Muscle layer of colon (tissue), 2 donors: ENCODE results near the gene KANK4.

Experiments
- H3K27ac ChIP-seq: one replicate; pipeline ENCODE4 v1.7.0; 2013; ENCODE audit warnings: low read depth, mild to moderate bottlenecking, low read length, moderate library complexity
- H3K27me3 ChIP-seq, 2 donors: one replicate each; pipeline ENCODE4 v1.7.0; 2013; ENCODE audit warnings: low read length in 2 of 2, mild to moderate bottlenecking in 2 of 2; ENCODE audit not compliant: insufficient read depth in 2 of 2, control insufficient read depth in 1 of 2
- H3K36me3 ChIP-seq: one replicate; pipeline ENCODE4 v1.7.0; 2013; ENCODE audit warnings: mild to moderate bottlenecking, low read length; ENCODE audit not compliant: insufficient read depth
- H3K4me1 ChIP-seq: one replicate; pipeline ENCODE4 v1.7.0; 2013; ENCODE audit warnings: mild to moderate bottlenecking, low read length; ENCODE audit not compliant: insufficient read depth
- H3K4me3 ChIP-seq, 2 donors: one replicate each; pipeline ENCODE4 v1.7.0; 2013; ENCODE audit warnings: low read length in 2 of 2, low read depth in 1 of 2, mild to moderate bottlenecking in 1 of 2, moderate library complexity in 1 of 2
- H3K9ac ChIP-seq: one replicate; pipeline ENCODE4 v1.7.0; 2013; ENCODE audit warnings: low read length
- H3K9me3 ChIP-seq: one replicate; pipeline ENCODE4 v1.7.0; 2013; ENCODE audit warnings: mild to moderate bottlenecking, low read length
- donor health status: abdominal sarcoma.
- donor health status: Adenocarcinoma of cecum.

KANK4 gene

DNA sequence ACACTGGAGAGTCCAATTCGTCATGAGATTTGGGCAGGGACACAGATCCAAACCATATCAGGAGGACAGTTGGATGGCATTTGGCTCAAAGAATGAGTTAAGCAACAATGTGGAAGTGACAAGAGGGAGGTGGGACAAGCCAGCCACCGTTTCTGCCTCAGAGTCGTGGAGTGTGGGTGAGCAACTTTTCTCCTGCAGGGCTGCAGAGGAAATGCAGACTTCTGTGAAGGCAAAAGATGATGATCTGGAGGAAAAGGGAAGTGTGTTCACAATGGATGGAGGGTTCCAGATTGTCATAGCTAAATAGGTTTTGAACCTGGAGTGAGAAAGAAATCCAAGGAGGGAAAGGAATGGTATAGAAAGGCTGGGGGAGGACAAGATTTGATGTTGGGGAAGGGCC lies 16.4 kb upstream of the KANK4 start:
- no peak overlapping the region for H3K27ac ChIP-seq
- no peaks in the 10 kb centered on the region for H3K9me3 ChIP-seq
- no peaks in the 10 kb centered on the region for H3K36me3 ChIP-seq
- H3K4me1 ChIP-seq = no peaks in the 10 kb centered on the region
- H3K27me3 ChIP-seq = no peaks in the 10 kb centered on the region
- no peak overlapping the region for H3K9ac ChIP-seq
- no peak overlapping the region for H3K4me3 ChIP-seq

DNA sequence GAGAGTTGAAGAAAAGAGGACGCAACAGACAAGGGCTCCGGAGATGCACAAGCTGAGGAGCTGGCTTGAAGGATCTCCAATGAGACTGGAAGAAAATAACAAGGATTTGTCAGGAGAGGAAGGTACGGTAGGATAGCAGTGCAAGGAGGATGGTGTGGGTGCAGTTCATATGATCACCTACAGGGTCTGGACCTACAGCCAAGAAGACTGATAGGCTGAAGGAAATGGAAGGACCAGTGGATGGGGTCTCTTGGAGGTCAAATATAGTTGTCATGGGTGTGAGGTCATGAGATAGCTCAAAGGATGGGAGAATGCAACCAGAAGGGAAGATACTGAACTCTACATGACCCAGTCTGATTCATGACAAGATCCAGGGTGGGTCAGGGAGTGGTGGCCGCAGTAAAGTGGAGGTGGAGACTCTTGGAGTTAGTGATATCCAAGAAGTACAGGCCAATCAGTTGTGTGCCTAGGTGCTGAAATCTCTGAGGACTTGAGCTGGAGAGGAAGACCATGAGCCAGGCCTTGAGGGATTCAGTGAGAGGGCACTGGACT lies 15.3 kb upstream of the KANK4 start:
- Histone ChIP-seq H3K9me3 (no peaks in the 10 kb centered on the region), H3K27me3 (no peaks in the 10 kb centered on the region), H3K36me3 (no peaks in the 10 kb centered on the region), H3K9ac (no peak overlapping the region), H3K27ac (no peak overlapping the region), H3K4me3 (no peak overlapping the region), H3K4me1 (no peaks in the 10 kb centered on the region)

DNA sequence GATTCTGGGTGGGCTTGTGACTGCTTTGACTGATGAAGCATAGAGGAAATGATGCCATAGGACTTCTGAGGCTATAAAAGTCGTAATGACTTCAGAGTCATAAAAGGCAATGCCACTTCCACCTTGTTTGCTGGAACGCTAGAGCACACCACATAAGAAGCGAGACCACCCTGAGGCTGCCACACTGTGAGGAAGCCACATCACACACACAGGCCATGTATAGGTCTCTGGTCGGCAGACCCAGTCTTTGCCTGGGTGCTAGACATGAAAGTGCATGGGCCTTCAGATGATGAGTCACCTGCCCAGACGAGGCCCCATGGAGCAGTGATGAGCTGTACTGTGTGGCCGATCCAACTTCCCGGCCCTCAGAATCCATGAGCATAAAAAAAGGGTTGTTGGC lies 14.2 kb upstream of the KANK4 start:
- no peaks in the 10 kb centered on the region for H3K27me3 ChIP-seq
- H3K9ac ChIP-seq = no peak overlapping the region
- H3K36me3 ChIP-seq = no peaks in the 10 kb centered on the region
- H3K4me3 ChIP-seq = no peak overlapping the region
- H3K27ac ChIP-seq = no peak overlapping the region
- H3K4me1 ChIP-seq = no peaks in the 10 kb centered on the region
- H3K9me3 ChIP-seq = no peaks in the 10 kb centered on the region

DNA sequence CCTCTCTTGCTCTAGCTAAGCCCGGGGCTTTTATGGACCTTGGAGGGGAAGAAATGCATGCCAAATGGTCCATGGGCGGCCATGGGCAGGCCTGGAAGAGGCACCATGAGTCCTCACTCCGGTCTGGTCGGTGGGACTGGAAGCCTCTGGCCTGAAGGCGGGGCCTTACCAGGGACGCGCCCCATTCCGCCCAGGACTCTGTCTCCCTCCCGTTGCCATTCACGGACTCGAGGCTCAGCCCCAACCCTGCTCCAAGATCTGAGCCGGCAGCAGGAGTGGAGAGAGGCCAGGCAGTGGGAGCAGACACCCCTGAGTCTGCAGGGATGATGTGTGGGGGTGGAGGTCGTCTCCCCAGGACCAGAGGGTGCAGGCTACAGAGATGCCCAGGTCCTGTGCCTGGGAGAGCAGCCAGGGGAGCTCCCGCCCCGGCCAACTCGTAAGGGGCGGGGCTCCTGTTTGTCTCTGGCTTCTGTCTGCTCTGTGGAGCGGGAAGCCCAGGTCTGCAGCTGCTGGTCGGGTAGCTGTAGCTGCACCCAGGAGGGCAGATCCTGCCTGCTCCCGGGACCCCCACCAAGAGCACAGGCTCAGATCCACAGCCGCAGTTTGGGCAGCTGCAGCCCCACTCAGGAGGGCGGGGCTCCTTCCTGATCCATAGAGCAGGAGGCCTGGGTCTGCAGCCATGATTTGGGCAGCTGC lies 8.3 kb upstream of the KANK4 start:
- Histone ChIP-seq H3K27ac (no peak overlapping the region), H3K4me1 (peaks cover 5% of the 10 kb centered on the region), H3K9ac (no peak overlapping the region), H3K4me3 (no peak overlapping the region), H3K9me3 (no peaks in the 10 kb centered on the region), H3K36me3 (no peaks in the 10 kb centered on the region), H3K27me3 (no peaks in the 10 kb centered on the region)

DNA sequence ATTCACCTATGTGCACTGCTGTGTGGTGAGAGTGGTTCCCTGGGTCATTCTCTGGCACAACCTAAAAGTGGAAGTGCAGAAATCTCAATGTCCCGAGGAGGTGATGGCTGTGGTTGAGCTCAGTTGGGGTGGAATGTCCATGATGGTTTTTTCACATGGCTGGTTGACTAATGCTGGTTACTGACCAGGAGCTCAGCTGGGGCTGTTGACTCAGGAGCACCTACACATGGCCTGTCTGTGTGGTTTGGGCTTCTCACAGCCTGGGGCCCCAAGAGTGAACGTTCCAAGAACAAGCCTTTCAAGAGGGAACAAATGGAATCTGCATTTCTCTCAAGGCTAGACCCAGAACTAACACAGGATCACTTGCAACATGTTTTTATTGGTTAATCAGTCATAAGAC lies 6.4 kb upstream of the KANK4 start:
- H3K27ac ChIP-seq = no peak overlapping the region
- H3K9ac ChIP-seq = no peak overlapping the region
- no peaks in the 10 kb centered on the region for H3K36me3 ChIP-seq
- peaks cover 5% of the 10 kb centered on the region for H3K4me1 ChIP-seq
- no peaks in the 10 kb centered on the region for H3K9me3 ChIP-seq
- no peak overlapping the region for H3K4me3 ChIP-seq
- H3K27me3 ChIP-seq = no peaks in the 10 kb centered on the region

DNA sequence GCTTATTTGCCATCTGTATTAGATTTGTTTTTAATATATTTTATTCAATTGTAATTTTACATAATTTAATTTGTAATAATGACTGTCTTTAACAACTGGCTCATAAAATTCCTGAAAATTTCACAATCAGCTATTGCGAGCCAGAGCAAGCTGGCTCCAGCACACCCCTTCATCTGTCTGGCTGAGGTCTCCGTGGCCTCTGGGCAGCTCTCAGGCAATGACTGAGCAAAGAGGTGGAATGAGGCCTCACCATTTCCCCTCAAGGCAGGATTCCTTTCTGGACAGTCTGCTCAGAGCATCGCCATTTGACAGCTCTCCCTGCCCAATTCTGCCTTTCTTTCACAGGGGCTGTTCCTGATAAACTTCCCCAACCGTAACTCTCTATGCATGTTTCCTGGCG lies 5.8 kb upstream of the KANK4 start:
- H3K9me3 ChIP-seq = no peaks in the 10 kb centered on the region
- H3K27me3 ChIP-seq = no peaks in the 10 kb centered on the region
- no peak overlapping the region for H3K9ac ChIP-seq
- H3K4me3 ChIP-seq = no peak overlapping the region
- H3K4me1 ChIP-seq = peaks cover 5% of the 10 kb centered on the region
- H3K36me3 ChIP-seq = no peaks in the 10 kb centered on the region
- H3K27ac ChIP-seq = no peak overlapping the region

DNA sequence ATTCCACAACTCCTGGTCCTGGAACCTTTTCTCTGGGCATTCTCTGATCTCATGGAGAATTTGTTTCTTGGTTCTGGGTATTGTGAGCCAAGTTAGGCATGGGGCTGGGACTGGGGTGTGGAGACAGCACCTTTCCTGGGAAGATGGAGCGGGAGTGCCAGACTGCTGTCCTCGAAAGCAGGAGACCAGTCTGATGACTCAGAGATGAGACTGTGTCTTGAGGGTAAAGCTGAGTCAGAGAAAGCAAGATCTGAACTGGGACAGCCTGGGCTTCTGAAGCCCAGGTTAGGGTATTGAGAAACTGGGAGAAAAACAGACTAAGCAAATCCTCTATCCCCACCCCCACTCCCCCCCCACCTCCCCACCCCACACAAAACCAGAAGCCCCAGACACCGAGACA lies 2.2 kb upstream of the KANK4 start:
- Histone ChIP-seq H3K27ac (no peak overlapping the region), H3K9ac (no peak overlapping the region), H3K4me3 (no peak overlapping the region), H3K4me1 (no peaks in the 10 kb centered on the region), H3K9me3 (no peaks in the 10 kb centered on the region), H3K36me3 (no peaks in the 10 kb centered on the region), H3K27me3 (peaks cover 10 to 13% of the 10 kb centered on the region in 2 donors)

DNA sequence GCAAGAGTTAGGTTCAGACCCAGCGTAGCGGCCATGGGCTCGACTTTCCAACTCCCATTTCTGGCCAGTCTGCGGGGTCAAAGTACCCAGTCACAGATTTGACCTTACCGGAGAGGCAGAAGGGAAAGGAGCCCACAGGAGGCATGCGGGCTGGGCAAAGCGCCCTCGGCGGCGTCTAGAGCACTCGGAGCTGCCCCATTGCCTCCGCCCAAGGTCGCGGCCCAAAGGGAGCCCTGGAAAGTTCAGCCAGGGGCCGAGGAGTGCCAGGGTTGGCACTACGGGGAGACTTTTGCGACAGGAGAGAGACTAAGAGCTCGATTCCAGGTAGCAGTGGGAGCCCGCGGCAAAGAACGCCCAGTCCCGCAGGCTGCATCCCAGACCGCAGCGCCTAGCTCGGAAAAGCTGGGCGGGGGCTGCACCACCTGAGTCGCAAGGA lies 896 bp downstream of the KANK4 start:
- H3K9me3 ChIP-seq = no peaks in the 10 kb centered on the region
- no peaks in the 10 kb centered on the region for H3K4me1 ChIP-seq
- H3K27ac ChIP-seq = no peak overlapping the region
- peaks cover 10 to 13% of the 10 kb centered on the region in 2 donors for H3K27me3 ChIP-seq
- no peak overlapping the region for H3K4me3 ChIP-seq
- no peak overlapping the region for H3K9ac ChIP-seq
- no peaks in the 10 kb centered on the region for H3K36me3 ChIP-seq

DNA sequence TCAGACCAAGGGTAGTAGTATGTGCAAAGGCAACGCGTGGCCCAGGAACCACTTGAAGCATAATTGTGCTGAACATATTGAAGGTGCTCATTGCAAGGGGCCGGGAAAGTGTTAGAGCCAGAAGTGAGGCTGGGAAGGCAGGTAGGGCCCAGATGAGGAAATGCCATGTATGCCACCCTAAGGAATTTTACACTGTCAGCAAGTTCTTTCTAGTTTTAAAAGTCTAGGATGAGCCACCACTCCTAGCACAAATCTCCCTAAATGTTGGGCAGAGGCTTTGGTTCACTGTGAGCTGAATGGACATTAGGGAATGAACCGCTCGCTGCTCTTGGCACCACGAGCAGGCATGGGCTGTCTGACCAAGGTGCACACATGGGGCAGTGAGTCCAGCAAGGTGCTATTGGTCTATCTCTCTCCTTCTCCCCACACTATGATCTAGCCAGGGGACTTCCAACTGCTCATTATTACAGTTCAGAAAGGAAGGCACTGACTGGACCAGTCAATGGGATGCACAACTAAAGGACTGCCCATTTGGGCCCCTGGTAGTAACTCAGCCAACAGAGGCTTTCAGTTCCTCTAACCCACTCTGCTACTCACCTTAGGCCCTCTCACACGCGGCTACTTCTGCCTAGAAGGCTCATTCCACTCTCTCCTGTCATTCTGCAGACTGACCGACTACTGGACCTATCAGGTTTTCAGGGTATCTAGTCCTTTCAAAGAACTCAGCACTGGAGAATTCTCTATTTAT lies 2.0 kb downstream of the KANK4 start:
- no peak overlapping the region for H3K9ac ChIP-seq
- peaks cover 10 to 13% of the 10 kb centered on the region in 2 donors for H3K27me3 ChIP-seq
- H3K9me3 ChIP-seq = no peaks in the 10 kb centered on the region
- H3K27ac ChIP-seq = no peak overlapping the region
- no peak overlapping the region for H3K4me3 ChIP-seq
- H3K36me3 ChIP-seq = no peaks in the 10 kb centered on the region
- H3K4me1 ChIP-seq = no peaks in the 10 kb centered on the region

DNA sequence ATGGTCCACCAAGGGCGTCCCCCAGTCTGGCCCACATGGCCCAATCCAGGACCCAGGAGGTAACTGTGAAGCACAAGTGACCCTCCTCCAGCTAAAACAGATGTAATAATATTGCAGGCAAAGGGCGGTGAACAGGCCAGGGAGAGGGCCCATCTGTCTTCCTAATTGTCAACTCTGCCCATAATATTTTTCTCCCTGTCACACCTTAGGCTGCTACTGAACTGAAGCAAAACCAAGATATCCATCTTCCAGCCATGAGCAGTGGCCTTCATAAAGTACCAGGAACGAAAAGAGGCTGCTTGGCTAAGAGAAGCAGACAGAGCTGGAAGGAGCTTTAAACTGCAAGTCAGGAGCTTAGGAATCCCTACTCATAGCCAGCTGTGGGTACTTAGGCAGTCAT lies 3.1 kb downstream of the KANK4 start:
- Histone ChIP-seq H3K27me3 (peaks cover 10 to 13% of the 10 kb centered on the region in 2 donors), H3K4me3 (no peak overlapping the region), H3K4me1 (no peaks in the 10 kb centered on the region), H3K9me3 (no peaks in the 10 kb centered on the region), H3K36me3 (no peaks in the 10 kb centered on the region), H3K27ac (no peak overlapping the region), H3K9ac (no peak overlapping the region)

DNA sequence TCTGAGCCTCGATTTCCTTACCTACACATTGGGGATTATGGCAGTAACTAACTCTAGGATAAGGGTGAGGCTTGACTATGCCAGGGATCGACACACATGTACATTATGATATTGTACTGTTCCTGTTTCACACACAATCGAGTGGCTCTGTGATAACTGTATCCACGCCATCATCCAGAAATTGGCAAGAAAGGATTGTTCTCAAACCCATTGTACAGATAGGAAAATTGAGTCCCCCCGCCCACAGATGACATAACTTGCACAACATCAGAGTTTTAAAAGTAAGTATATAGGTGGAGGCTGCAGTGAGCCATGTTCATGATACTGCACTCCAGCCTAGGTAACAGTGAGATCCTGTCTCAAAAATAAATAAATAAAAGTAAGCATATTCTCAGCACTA lies 3.8 kb downstream of the KANK4 start:
- Histone ChIP-seq H3K9me3 (no peaks in the 10 kb centered on the region), H3K4me1 (no peaks in the 10 kb centered on the region), H3K36me3 (no peaks in the 10 kb centered on the region), H3K27ac (no peak overlapping the region), H3K4me3 (no peak overlapping the region), H3K27me3 (peaks cover 10 to 13% of the 10 kb centered on the region in 2 donors), H3K9ac (no peak overlapping the region)
